Measurements from ENCODE around the gene ARL5A.
A peak's percentile ranks its signal among the peaks of the same experiment; 100 is the strongest.

ARL5A gene

GRCh38 chr2:151765760-151766410 lies 62.3 kb downstream of the ARL5A start:
- DNase-seq = no peak

- peak; percentile 68 to 85 for DNase-seq
These were observed 65.5 kb downstream of the ARL5A start for GRCh38 chr2:151762694-151763093.

GRCh38 chr2:151761687-151762086 lies 66.5 kb downstream of the ARL5A start:
- DNase-seq = no peak

GRCh38 chr2:151761193-151761592 lies 67.0 kb downstream of the ARL5A start:
- no peak for DNase-seq

GRCh38 chr2:151760139-151760650 lies 68.0 kb downstream of the ARL5A start:
- DNase-seq = peak; percentile 64 to 85

GRCh38 chr2:151758744-151759143 lies 69.5 kb downstream of the ARL5A start:
- DNase-seq = no peak

- DNase-seq = no peak
These were observed 70.4 kb downstream of the ARL5A start for GRCh38 chr2:151757861-151758260.

GRCh38 chr2:151756820-151757219 lies 71.4 kb downstream of the ARL5A start:
- no peak for DNase-seq

GRCh38 chr2:151754253-151754897 lies 73.8 kb downstream of the ARL5A start:
- no peak for DNase-seq

GRCh38 chr2:151753540-151753939 lies 74.7 kb downstream of the ARL5A start:
- no peak for DNase-seq

Measured in cerebellar nuclear complex (tissue), 1 donor.